SK-N-SH treated with all-trans-retinoic acid at 6 μM for 48 hours (cell line): Measurements from ENCODE around the gene KCTD1.

Source experiments
- CSRNP3 ChIP-seq: fragments of 250-450 bp; sonication (Bioruptor Pico); IDR thresholded peaks from 2 replicates; pipeline ENCODE4 v1.5.1; 2021; ENCODE audit warnings: mild to moderate bottlenecking, moderate library complexity
- RARB ChIP-seq: fragments of 250-450 bp; sonication (Bioruptor Pico); IDR thresholded peaks from 2 replicates; pipeline ENCODE4 v1.8.0; 2021; ENCODE audit warnings: mild to moderate bottlenecking, moderate library complexity
- ZNF70 ChIP-seq: fragments of 450-650 bp; formaldehyde crosslinking; IDR thresholded peaks from 2 replicates; pipeline ENCODE4 v1.5.0; 2020; ENCODE audit warnings: mild to moderate bottlenecking, moderate library complexity
- TF ChIP-seq, protein P1 (sequence below): fragments of 250-450 bp; sonication (Bioruptor Pico); IDR thresholded peaks from 2 replicates; pipeline ENCODE4 v1.8.0; 2020; ENCODE audit warnings: mild to moderate bottlenecking, moderate library complexity, borderline replicate concordance

- TF ChIP-seq CSRNP3 (CRISPR knock-in tag) (no peak), ZNF70 (CRISPR knock-in tag) (no peak), RARB (no peak)
- TF ChIP-seq, protein P1, sequence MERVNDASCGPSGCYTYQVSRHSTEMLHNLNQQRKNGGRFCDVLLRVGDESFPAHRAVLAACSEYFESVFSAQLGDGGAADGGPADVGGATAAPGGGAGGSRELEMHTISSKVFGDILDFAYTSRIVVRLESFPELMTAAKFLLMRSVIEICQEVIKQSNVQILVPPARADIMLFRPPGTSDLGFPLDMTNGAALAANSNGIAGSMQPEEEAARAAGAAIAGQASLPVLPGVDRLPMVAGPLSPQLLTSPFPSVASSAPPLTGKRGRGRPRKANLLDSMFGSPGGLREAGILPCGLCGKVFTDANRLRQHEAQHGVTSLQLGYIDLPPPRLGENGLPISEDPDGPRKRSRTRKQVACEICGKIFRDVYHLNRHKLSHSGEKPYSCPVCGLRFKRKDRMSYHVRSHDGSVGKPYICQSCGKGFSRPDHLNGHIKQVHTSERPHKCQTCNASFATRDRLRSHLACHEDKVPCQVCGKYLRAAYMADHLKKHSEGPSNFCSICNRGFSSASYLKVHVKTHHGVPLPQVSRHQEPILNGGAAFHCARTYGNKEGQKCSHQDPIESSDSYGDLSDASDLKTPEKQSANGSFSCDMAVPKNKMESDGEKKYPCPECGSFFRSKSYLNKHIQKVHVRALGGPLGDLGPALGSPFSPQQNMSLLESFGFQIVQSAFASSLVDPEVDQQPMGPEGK: no peak
Measured at GRCh38 chr18:26421503-26421902, 126.8 kb downstream of the KCTD1 start.
